ENCODE measurements around the gene SPECC1L.

- TF ChIP-seq EZH2phosphoT487 (IDR thresholded peaks at IDR 0.05; ENCODE audit: insufficient read depth, low read depth), result no peak
- TF ChIP-seq EZH2 (IDR thresholded peaks at IDR 0.05; ENCODE audit: insufficient read depth, poor library complexity, severe bottlenecking), result no peak
Observed at GRCh38 chr22:24416095-24416494, 145.5 kb downstream of the SPECC1L start.

Data from GM23248 (cell line).